ENCODE results near the gene HOXC11. TPM values are rescaled to one million over a fixed set of nuclear protein-coding genes. Genes with fewer than 3 reads are reported as not detected.

The HOXC11 gene
- total RNA-seq, 1 donor from 2014 or later = not detected

- no peak for DNase-seq
- no peaks in the 10 kb centered on the region for H3K36me3 Mint-ChIP-seq (ENCODE audit: unreplicated experiment)
- H3K27ac Mint-ChIP-seq (ENCODE audit: unreplicated experiment) = no peak overlapping the region
- H3K4me3 Mint-ChIP-seq (ENCODE audit: unreplicated experiment) = no peak overlapping the region
- H3K9me3 Mint-ChIP-seq (ENCODE audit: unreplicated experiment) = peaks cover 2% of the 10 kb centered on the region
- TF ChIP-seq CTCF (IDR thresholded peaks at IDR 0.05; ENCODE audit: partially characterized antibody, unreplicated experiment) = no peak
- H3K27me3 Mint-ChIP-seq (ENCODE audit: unreplicated experiment) = peaks cover 37% of the 10 kb centered on the region
- H3K4me1 Mint-ChIP-seq (ENCODE audit: low read depth, unreplicated experiment) = peaks cover 9% of the 10 kb centered on the region
These were observed 47.9 kb downstream of the HOXC11 start for GRCh38 chr12:54020591-54021405.

- Mint-ChIP-seq H3K36me3 (ENCODE audit: unreplicated experiment) (no peaks in the 10 kb centered on the region), H3K4me1 (ENCODE audit: low read depth, unreplicated experiment) (peaks cover 9% of the 10 kb centered on the region), H3K4me3 (ENCODE audit: unreplicated experiment) (no peak overlapping the region), H3K27me3 (ENCODE audit: unreplicated experiment) (peaks cover 39% of the 10 kb centered on the region), H3K9me3 (ENCODE audit: unreplicated experiment) (peaks cover 2% of the 10 kb centered on the region), H3K27ac (ENCODE audit: unreplicated experiment) (no peak overlapping the region)
- DNase-seq = no peak
- TF ChIP-seq CTCF (IDR thresholded peaks at IDR 0.05; ENCODE audit: partially characterized antibody, unreplicated experiment) = no peak
These were observed 48.6 kb downstream of the HOXC11 start for GRCh38 chr12:54021432-54022013.

GRCh38 chr12:54022960-54023884 lies 50.3 kb downstream of the HOXC11 start:
- Mint-ChIP-seq H3K9me3 (ENCODE audit: unreplicated experiment) (peaks cover 2% of the 10 kb centered on the region), H3K4me1 (ENCODE audit: low read depth, unreplicated experiment) (peaks cover 3% of the 10 kb centered on the region), H3K36me3 (ENCODE audit: unreplicated experiment) (no peaks in the 10 kb centered on the region), H3K27ac (ENCODE audit: unreplicated experiment) (no peak overlapping the region), H3K27me3 (ENCODE audit: unreplicated experiment) (peaks cover 44% of the 10 kb centered on the region), H3K4me3 (ENCODE audit: unreplicated experiment) (no peak overlapping the region)
- TF ChIP-seq CTCF (IDR thresholded peaks at IDR 0.05; ENCODE audit: partially characterized antibody, unreplicated experiment) = no peak
- no peak for DNase-seq

- no peak for DNase-seq
- no peak overlapping the region for H3K27ac Mint-ChIP-seq (ENCODE audit: unreplicated experiment)
These were observed 51.2 kb downstream of the HOXC11 start for GRCh38 chr12:54024127-54024526.

More at GRCh38 chr12:54024127-54024526, 51.2 kb downstream of the HOXC11 start:
- peaks cover 2% of the 10 kb centered on the region for H3K9me3 Mint-ChIP-seq (ENCODE audit: unreplicated experiment)
- no peak overlapping the region for H3K4me3 Mint-ChIP-seq (ENCODE audit: unreplicated experiment)
- peaks cover 49% of the 10 kb centered on the region for H3K27me3 Mint-ChIP-seq (ENCODE audit: unreplicated experiment)
- no peak for TF ChIP-seq CTCF (IDR thresholded peaks at IDR 0.05; ENCODE audit: partially characterized antibody, unreplicated experiment)
- H3K4me1 Mint-ChIP-seq (ENCODE audit: low read depth, unreplicated experiment) = peaks cover 3% of the 10 kb centered on the region
- no peaks in the 10 kb centered on the region for H3K36me3 Mint-ChIP-seq (ENCODE audit: unreplicated experiment)

Data from glutamatergic neuron (in vitro differentiated cells).